Right ventricle myocardium inferior (tissue), 1 donor: Measurements from ENCODE around the gene SLC39A7. TPM values are rescaled to one million over a fixed set of nuclear protein-coding genes. Genes with fewer than 3 reads are reported as not detected.

Source experiments
- ATAC-seq: fragments of 200-7000 bp; cut with Tn5 transposase; one replicate; pipeline ENCODE4 v1.9.1; 2020; ENCODE audit warnings: mild to moderate bottlenecking, moderate library complexity
- DNase-seq: peaks from one replicate; pipeline ENCODE4 v3.0.0; 2021; ENCODE audit errors: missing footprints
- intact Hi-C: fragments of 100-400 bp; cut with DNase I; formaldehyde crosslinking; loops from one replicate; pipeline ENCODE4 v1.11.0; 2022
- long read RNA-seq: library from polyadenylated mRNA; unstranded; transcript quantifications from one replicate; pipeline ENCODE4 v2.0.0, GENCODE V29; 2021
- total RNA-seq: library from RNA; stranded (reverse); fragmentation: NEBNext Ultra II Directional; extraction: Animal tissue kit (Norgen Biotek cat#: 25700); gene quantifications from one replicate; pipeline ENCODE4 v1.2.1, GENCODE V29; 2021
- donor health status: DM: no; HTN: yes; CAD: no; lungs with severe emphysema.

SLC39A7 gene, protein sequence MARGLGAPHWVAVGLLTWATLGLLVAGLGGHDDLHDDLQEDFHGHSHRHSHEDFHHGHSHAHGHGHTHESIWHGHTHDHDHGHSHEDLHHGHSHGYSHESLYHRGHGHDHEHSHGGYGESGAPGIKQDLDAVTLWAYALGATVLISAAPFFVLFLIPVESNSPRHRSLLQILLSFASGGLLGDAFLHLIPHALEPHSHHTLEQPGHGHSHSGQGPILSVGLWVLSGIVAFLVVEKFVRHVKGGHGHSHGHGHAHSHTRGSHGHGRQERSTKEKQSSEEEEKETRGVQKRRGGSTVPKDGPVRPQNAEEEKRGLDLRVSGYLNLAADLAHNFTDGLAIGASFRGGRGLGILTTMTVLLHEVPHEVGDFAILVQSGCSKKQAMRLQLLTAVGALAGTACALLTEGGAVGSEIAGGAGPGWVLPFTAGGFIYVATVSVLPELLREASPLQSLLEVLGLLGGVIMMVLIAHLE
- 55.4 TPM for total RNA-seq
- long read RNA-seq, partial matches to known transcripts = 0 of 8 reads
- long read RNA-seq, other reads (novel, unspliced or antisense) = 1 of 8 reads

DNA sequence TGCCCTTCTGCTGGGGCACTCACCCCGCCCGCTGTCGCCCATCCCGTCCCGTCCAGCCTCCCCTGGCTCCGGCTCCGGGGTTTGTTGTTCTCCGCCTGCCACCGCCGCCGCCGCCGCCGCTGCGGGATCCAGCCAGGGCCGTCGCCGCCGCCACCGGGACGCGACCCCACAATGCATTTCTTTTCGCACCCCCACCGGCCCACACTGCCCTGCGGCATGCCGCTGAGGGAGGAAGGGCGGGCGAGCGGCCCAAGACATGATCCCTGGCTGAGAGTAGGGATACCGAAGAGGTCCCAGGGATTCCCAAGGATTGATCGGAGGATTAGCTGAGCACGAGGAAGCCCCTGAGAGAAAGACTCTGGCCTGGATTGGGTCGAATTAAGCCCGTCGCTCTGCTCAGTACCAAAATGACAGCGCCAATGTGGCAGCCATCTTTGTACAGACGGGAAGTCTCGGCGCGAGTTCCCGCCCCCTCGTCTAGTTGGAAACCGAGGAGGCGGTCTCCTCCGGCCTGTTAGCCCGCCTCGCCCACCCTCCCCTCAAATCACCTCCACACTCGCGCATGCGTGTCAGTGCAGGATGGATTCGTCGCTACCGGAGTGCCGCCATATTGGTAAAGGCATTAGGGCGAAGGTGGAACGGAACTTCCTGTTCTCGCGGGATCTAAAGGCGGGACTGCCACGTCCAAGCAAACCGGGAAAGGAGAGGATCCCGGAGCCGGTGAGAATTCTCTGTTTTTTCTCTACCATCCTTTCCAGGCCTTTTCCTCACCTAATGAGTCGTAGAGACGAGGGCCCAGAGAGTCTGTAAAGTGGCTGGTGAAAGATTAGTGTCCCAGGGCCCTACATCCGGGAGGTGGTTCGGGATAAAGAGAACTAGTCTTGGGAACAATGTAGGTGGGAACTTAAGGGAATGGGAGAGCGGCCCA is at the start of gene SLC39A7, which contains the start of gene RXRB:
Gene SLC39A7, plus strand, starts transcription at position 649 of the 928 bp plus-strand sequence. CDS start 379 bp downstream, outside the sequence.
Gene RXRB, minus strand, starts transcription at position 447 of the 928 bp plus-strand sequence. Its CDS starts 189 bp downstream, at position 258.
- DNase-seq (peak; percentile 100), ATAC-seq (peak; percentile 89)
- intact Hi-C loops = loop anchor here (2.0 to 10.0 kb wide), 3 partner anchors 48 to 1006 kb away; partner anchors contain the start of genes GPSM3 and PBX2

DNA sequence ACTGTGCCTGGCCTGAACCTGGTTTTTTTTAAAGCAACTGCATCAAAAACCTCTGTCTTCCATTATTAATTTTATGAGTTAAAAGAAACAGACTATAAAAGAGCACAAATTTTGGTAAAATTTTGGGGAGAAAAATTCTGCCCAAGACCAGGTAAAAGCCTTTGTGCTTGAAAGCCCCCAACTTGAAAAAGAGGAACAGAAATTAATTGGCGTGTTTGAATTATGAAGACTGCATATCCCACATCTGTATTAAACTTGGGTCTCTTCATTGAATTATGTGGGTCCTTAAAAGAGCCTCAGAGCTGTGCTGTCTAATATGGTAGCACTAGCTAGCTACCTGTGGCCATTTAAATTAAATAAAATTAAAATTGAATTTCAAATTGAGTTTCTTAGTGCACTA is 49.6 kb upstream of the SLC39A7 start:
- intact Hi-C loops = no loop called here
- no peak for ATAC-seq

DNA sequence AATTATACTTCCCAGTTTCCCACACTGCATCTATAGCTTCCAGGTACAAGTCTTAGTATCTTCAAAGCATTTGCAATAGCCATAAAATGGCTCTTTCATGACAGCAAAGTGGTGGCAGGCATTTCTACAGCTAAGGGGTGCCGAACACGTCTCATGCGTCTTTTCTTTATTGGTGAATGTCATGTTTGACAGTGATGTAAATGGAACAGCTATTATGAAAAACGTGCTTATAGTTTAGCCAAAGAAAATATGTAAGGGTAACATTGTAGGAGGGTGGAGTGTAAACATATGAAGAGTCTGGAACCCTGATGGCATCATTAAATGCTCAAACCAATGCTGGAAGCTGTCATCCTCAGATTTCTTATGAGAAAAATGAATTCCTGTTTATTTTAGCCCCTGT is 46.3 kb upstream of the SLC39A7 start:
- no peak for DNase-seq
- ATAC-seq = no peak
- intact Hi-C loops = no loop called here

More for the DNA sequence above, 49.6 kb upstream of the SLC39A7 start:
- no peak for DNase-seq

DNA sequence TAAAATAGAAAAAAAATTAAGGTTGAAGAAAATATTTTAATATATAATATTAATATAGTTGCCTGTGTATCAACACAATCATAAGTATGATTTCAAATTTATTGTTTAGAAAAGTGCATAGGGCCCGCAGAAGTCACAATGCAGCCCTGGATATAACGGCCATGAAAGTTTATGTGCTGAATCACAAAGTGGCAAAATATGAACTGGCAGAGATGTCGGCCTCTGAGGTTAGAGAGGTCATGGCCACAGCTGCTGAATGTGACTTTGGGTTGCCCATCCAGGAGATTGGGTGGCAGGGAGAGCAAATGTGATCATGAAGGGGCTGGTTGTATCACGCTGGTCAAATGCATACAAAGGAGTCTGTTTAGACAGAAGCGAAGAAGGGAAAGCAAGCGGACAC is 44.1 kb upstream of the SLC39A7 start:
- intact Hi-C loops = no loop called here
- DNase-seq (no peak), ATAC-seq (no peak)

DNA sequence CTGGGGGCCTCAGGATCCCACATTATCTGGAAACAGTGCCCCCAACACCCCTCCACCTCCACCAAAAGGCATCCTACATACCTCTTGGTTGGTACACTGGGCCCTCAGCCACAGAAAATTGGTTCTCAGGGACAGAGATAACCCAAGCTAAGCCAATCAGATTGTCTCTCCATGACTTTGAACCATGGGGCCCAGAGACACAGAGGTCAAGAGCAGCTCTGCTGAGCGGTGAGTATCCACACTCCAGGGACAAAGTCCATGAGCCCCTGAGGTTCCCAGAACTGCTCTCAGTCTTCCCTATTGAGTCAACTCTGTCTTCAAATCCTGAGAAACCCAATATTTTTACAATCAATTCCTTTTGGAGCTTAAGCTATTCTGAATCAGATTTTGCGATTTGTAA is 43.7 kb upstream of the SLC39A7 start:
- no peak for ATAC-seq
- intact Hi-C loops = no loop called here
- no peak for DNase-seq

DNA sequence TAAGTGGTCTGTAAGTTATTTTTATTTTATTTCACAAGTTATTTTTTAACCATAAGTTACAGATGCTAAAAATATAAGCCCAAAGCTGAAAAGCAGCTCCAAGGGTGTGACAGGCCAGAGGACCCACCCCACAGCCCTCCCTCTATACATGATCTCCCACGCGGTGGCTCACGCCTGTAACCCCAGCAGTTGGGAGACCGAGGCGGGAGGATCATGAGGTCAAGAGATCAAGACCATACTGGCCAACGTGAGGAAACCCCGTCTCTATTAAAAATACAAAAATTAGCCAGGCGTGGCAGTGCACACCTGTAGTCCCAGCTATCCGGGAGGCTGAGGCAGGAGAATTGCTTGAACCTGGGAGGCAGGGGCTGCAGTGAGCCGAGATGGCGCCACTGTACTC is 40.6 kb upstream of the SLC39A7 start:
- DNase-seq (no peak), ATAC-seq (no peak)
- intact Hi-C loops = loop anchor here (2.0 kb wide), 1 partner anchor 37 kb away; no protein-coding TSS in a partner anchor

DNA sequence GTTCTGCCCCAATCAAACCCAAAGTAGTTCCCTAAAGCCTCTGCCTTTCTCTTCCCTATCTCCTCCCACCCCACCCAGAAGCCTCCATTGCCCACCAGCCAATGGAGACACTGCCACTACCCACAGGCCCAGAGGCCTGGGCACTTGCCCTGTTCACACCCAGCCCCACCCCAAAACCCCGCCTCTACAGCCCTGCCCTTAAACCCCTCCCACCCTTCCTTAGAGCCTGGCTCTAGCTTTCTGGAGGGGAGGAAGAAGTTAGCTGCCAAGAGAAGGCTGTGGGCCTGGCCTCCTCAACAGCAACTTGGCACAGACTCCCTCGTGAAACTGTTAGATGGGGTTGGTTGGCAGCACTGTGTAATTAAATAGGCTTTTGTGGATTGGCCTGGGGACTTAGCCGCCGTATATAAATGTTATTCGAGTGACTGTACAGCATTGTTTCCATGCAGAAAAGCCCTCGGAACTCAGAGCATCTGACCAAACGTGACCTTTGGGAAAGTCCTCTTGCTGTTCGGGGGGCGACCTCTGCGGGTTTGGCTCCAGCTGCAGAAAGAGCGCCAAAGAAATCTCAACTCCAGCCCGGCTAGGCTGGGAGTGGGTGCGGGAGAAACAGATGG is 39.8 kb upstream of the SLC39A7 start:
- intact Hi-C loops = loop anchor here (1.0 to 2.0 kb wide), 2 partner anchors 36 to 87 kb away; no protein-coding TSS in a partner anchor
- ATAC-seq (peak; percentile 53), DNase-seq (no peak)

DNA sequence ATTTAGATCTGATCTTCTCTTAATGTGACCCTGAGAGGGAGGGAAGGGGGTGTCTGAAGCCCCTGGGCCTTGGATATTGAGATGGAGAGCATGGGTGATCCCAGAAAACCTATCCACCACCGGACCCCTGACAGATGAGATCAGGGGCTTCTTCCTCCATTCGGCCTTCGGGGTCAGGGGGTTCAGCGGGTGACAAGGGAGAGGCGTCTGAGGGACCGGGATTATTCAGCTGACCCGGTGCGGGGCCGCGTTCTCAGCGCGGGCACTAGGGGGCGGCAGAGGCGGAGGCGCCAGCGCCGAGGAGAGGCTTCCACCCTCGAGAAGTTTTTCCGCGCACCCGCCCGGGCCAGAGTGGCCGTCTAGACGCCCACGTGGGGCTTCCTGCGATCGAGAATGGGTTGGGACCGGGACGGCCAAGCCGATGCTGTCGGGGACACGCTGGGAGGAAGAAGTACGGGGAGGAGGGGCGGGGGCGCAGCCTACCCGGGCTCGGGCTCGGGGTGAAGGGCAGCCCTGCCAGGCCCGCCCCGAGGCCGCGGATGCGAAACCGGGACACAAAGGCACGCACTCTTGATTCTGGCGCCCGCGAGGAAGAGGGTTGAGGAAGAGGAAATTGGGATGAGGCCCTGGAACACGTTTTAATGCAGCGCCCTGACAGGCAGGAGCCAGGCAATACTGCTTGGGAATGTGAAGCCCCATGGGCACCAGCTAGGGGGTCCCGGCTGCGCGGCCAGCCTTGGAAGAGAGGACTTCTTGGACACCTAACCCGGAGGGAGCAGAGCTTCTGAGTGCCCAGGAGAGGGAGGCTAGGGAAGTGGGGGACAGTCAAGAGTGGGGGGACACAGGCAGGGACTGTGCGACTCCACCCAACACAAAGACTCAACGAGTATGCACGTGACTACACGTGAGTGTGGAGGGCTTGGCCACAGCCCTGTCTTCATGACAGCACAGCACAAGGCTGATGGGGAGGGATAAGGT is 39.0 kb upstream of the SLC39A7 start:
- intact Hi-C loops = loop anchor here (1.0 to 2.0 kb wide), 2 partner anchors 35 to 87 kb away; no protein-coding TSS in a partner anchor
- DNase-seq = peak; percentile 92
- ATAC-seq = peak; percentile 91

DNA sequence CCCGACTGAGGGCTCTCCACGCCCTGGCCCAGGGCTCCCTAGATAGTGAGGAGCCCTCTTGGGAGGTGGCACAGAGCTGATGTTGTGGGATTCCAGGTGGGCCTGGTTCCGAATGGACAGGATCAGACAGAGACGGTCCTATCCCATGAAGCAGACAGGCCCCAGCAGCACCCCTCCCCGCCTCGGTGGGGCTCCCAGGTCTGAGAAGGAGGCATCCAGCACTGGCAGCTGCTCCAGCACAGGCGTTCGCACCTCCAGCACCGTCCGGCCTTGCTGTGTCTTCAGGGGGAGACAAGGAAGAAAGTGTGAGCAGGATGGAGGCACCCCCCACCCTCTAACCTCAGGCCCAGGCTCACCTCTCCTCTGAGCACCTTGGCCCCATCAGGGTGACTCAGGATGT is 37.1 kb upstream of the SLC39A7 start:
- intact Hi-C loops = no loop called here

DNA sequence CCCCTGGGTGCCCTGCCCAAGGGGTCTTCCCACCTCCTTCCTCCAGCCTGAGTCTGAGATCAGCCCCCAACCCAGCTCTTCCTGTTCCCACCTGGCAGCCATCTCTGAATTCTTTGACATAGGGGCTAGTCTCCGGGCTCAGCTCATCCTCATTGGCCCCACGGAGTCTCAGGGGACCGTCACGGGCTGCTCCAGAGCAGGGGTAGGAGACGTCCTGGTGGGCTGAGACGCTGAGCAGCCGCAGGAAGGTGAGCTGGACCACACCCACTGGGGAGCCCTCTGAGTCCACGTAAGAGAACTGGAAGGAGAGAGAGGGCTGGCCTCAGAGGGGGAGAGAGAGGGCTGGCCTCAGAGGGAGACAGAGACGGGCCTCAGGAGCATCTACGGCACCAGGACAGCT is 36.5 kb upstream of the SLC39A7 start:
- DNase-seq (peak; percentile 11), ATAC-seq (no peak)
- intact Hi-C loops = no loop called here

More for the DNA sequence above, 37.1 kb upstream of the SLC39A7 start:
- ATAC-seq (no peak), DNase-seq (peak; percentile 34)

DNA sequence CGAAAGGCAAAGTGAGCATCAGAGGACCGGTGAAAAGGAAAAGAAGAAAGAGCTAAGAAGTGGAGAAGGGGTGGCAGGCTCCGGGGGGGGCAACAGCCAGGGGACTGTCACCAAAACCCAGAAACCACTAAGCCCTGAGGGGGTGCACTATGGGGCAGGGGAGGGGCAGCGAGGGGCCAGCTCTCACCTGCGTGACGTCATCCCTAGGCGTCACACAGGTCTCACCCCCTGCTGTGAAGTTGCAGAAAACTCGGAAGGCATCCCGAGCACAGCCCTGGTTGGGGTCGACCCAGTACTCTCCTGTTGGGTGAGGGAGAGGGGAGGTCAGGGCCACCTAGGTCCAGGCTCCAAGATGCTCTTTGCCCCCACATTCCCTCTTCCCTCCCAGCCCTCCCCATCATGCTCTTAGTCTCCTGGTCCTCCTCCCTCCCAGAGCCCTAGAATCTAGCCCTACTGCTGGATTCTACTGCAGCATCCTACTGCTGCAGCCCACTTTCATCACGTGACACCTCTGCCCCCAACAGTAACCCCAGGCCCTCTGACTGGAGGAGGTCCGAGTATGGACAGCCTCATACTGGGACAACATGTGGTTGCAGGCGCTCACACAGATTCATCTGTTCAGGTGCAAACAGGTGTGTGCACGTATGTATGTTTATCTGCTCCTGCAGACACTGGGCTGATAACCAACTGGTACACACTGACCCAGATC is 35.8 kb upstream of the SLC39A7 start:
- intact Hi-C loops = no loop called here
- DNase-seq = no peak
- no peak for ATAC-seq

DNA sequence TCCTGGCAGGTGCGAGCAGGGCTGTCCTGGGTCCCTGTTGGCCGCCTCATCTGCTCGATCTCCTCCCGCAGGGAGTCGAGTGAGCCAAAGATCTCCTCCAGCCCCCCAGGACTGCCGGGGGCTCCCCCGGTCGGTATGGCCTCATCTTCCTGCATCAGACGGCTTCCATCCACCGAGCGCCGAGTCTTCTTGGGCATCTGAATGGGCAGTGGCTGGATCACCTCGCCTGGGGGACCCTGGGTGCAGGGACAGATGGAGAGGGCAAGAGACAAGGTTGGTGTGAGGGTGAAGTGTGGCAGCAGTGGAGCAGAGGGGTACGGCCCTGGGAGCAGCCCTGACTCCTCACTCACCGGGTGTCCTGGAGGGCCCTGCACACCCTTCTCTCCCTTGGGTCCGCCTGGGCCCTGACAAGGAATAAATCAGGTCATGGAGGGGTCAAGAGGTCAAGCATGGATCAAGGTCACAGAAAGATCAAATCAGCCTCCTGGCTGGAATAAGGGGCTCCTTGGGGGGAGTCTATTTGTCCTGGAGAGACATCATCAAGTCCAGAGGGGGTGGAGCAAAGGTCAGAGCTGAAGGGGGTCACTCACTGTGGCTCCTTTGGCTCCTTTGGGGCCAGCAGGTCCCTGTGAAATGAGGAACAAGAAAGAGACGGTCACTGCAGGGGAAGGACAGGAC is 34.9 kb upstream of the SLC39A7 start:
- peak; percentile 52 for DNase-seq
- no peak for ATAC-seq
- intact Hi-C loops = no loop called here

DNA sequence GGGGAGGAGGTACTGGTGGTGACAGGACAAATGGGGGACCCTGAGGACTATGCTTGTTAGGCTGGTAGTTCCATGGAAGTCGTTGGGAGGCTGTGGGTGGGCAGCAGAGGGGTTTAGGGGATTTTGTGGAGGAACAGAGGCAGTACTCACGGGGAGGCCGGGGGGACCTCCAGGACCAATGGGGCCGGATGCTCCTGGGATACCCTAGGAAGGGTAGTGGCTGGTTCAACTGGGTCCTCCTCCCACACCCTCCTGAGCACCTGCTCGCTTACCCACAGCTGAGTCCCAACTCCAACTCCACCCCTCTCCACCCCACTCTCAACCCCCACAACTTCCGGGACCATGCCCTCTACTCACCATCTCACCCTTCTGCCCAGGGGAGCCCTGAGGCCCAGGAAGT is 34.3 kb upstream of the SLC39A7 start:
- DNase-seq = peak; percentile 43
- no peak for ATAC-seq
- intact Hi-C loops = no loop called here

DNA sequence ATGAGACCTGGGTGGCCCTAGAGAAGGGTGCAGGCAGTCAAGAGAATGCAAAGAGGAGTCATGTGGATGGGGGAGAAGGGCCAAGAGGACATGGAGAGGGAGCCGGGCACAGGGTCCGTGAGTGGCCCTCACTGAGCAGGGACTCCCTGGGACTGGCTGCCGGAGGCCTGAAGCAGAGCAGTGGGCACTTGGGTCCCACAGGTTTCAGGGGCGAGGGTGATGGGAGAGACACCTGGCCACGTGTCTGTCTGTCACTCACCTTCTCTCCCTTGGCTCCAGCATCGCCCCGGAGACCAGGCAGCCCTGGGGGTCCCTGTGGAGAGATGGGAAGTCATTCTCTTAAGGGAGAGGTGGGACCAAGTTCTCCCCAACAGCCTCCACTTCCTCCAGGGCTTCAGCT is 33.9 kb upstream of the SLC39A7 start:
- intact Hi-C loops = no loop called here
- ATAC-seq (no peak), DNase-seq (peak; percentile 33)

DNA sequence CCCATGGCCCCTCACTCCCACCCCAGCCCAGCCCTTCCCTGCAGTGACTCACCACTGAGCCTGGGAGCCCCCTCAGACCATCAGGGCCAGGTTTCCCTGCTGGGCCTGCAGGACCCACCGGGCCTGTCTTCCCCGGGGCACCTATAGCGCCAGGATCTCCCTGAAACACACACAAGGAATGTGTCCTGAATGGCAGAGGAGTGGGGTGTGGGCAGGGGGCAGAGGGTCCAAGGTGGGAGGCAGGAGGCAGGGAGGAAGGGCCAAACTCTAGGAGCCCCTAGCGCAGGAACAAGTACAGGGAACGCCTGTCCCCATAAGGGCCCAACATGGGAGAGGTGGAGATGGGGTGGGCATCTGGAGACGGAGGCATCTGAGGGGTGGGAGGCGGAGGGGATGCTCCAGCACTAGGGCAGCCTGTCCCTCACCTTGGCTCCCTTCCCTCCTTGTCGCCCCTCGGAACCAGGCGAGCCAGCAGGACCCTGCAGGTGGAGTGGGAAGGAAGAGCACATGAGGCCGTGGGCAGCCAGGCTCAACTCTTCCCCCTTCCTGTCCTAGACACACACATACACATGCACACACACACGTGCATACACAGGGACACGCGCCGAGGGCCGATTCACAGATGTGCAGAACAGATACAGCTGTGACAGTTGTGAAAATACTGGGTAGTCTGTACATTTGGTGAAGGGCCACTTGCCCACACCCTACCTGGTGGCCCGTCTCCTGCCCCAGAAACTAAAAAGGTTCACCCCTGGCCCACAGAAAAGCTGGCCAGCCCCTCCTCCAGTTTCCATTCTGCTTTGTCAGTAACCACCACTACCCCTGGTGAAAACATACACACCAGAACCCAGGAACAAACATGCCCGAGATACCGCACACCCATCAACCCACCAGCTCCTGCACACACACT is 33.0 kb upstream of the SLC39A7 start:
- intact Hi-C loops = no loop called here
- ATAC-seq (no peak), DNase-seq (peak; percentile 13)
